Erythroblast (primary cell): ENCODE data around the gene ARHGAP26.

Experiments used
- GATA1 ChIP-seq: IDR thresholded peaks from 2 replicates; pipeline ENCODE4 v1.6.1; 2011; ENCODE audit warnings: low read depth, mild to moderate bottlenecking, control low read depth, low read length, moderate library complexity
- POLR2A ChIP-seq: IDR thresholded peaks from 2 replicates; pipeline ENCODE4 v1.6.1; 2011; ENCODE audit warnings: mild to moderate bottlenecking, low read length

DNA sequence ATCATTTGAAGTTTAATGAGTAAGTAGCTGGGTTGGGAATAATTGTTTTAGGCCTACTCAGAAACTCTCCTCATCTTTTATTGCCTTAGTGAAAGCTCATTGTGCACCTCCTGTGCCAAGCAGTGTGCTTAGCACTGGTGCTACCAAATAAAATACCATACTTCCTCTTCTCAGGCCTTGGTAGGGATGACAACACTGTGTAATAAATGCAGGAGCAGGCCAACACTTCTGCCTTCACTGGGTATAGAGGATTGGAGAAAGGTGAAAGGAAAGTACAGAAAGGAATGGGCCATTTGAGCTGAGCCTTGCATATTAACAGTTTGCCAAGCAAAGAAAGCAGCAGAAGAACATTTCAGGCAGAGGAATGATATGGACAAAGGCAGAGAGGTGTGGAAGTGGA is 347.6 kb downstream of the ARHGAP26 start:
- no peak for TF ChIP-seq POLR2A
- TF ChIP-seq GATA1 = no peak
